NT2/D1 (cell line): Measurements from ENCODE around the gene LCORL.

ENCODE experiments used
- DNase-seq: peaks from one replicate; pipeline ENCODE4 v3.0.0-alpha.2; 2011; ENCODE audit warnings: low read depth, low spot score
- H3K27me3 ChIP-seq: 2 replicates; pipeline ENCODE4 v1.6.0; 2011; ENCODE audit warnings: mild to moderate bottlenecking; ENCODE audit not compliant: insufficient read length, insufficient read depth
- H3K36me3 ChIP-seq: 2 replicates; pipeline ENCODE4 v1.6.1; 2011; ENCODE audit warnings: mild to moderate bottlenecking, low read length, mixed read lengths; ENCODE audit not compliant: insufficient read depth, insufficient read length
- H3K4me1 ChIP-seq: 2 replicates; pipeline ENCODE4 v1.5.1; 2011; ENCODE audit not compliant: insufficient read depth, insufficient read length
- H3K4me3 ChIP-seq: 2 replicates; pipeline ENCODE4 v1.5.1; 2011; ENCODE audit warnings: low read depth; ENCODE audit not compliant: insufficient read length
- H3K9ac ChIP-seq: 2 replicates; pipeline ENCODE4 v1.6.0; 2011; ENCODE audit warnings: low read depth; ENCODE audit not compliant: insufficient read length
- H3K9me3 ChIP-seq: 2 replicates; pipeline ENCODE4 v1.5.1; 2011; ENCODE audit warnings: mild to moderate bottlenecking, low read length; ENCODE audit not compliant: insufficient read depth
- SUZ12 ChIP-seq: IDR thresholded peaks from 2 replicates; pipeline ENCODE4 v1.6.1; 2011; ENCODE audit not compliant: insufficient read length, insufficient read depth; ENCODE audit errors: extremely low read depth
- YY1 ChIP-seq: IDR thresholded peaks from 2 replicates; pipeline ENCODE4 v1.6.1; 2011; ENCODE audit not compliant: insufficient read length, insufficient read depth
- ZNF274 ChIP-seq: IDR thresholded peaks from 2 replicates; pipeline ENCODE4 v1.6.1; 2011; ENCODE audit warnings: mild to moderate bottlenecking, low read depth, low read length

LCORL gene

DNA sequence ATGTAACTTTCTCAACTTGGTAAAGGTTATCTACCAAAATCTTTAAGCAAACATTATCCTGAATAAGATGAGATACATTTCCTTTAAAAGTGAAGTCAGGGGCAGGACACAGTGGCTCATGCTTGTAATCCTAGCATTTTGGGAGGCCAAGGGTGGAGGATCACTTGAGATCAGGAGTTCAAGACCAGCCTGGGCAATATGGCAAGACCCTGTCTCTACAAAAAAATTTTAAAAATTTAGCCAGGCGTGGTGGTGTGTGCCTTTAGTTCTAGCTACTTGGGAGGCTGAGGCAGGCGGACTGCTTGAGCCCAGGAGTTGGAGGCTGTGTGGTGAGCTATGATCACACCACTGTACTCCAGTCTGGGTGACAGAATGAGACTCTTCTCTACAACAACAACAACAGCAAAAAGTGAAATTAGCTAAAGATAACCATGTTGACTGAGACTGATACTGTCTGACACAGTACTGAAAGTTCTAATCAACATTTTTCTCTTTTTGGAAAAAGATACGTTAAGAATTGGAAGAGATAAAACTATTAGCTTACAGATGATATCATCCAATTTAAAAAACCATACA, 215.9 kb downstream of the LCORL start:
- no peak for TF ChIP-seq SUZ12
- no peak for TF ChIP-seq ZNF274
- TF ChIP-seq YY1, result no peak
- peaks cover 82% of the 10 kb centered on the region for H3K36me3 ChIP-seq
- no peaks in the 10 kb centered on the region for H3K9me3 ChIP-seq
- no peaks in the 10 kb centered on the region for H3K27me3 ChIP-seq
- H3K4me3 ChIP-seq, result no peak overlapping the region
- H3K4me1 ChIP-seq, result no peaks in the 10 kb centered on the region
- no peak for DNase-seq
- no peak overlapping the region for H3K9ac ChIP-seq

DNA sequence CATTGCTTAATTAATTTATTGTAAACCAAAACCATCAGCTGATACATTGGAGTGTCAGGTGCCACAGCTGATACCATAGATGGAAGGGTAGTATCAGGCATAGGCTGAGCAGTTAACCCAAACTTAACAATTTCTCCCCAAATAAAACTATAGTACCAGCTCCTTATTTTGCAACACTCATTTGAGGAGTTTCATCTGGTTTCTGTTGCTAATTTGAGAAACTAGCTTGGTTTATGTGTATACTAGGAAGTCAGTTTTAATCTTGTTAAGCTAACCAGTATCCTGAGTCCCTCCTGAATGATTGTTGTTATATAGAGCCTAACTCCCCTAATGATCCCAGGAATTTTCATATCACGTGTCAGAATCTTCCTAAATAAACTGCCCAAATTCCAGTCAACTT, 223.7 kb downstream of the LCORL start:
- no peaks in the 10 kb centered on the region for H3K4me1 ChIP-seq
- no peak overlapping the region for H3K9ac ChIP-seq
- H3K36me3 ChIP-seq, result peaks cover 49% of the 10 kb centered on the region
- TF ChIP-seq ZNF274 (no peak), SUZ12 (no peak), YY1 (no peak)
- no peak for DNase-seq
- H3K9me3 ChIP-seq, result no peaks in the 10 kb centered on the region
- H3K4me3 ChIP-seq, result no peak overlapping the region
- no peaks in the 10 kb centered on the region for H3K27me3 ChIP-seq

DNA sequence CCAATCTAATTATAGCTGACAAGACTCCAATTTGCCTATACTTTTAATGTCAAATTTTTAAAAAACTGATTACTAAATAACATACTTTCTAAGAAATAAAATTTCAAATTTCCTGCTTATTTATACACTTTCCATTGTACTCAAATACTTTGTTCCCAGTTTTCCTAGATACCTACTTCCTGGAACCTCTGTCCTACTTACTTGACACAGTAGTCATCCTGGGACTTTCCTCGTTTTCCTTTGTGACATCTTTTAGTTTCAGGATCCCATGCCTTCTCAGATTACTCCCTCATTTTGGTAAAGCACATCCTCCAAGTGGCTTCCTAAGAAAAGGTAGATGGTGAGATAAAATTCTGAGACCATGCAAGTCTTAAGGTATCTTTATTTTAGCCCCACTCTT, 226.8 kb downstream of the LCORL start:
- H3K27me3 ChIP-seq, result no peaks in the 10 kb centered on the region
- no peaks in the 10 kb centered on the region for H3K9me3 ChIP-seq
- no peaks in the 10 kb centered on the region for H3K4me1 ChIP-seq
- TF ChIP-seq SUZ12 (no peak), YY1 (no peak), ZNF274 (no peak)
- DNase-seq, result no peak
- H3K4me3 ChIP-seq, result no peak overlapping the region
- H3K36me3 ChIP-seq, result peaks cover 29% of the 10 kb centered on the region
- no peak overlapping the region for H3K9ac ChIP-seq
